Stimulated activated CD8-positive, alpha-beta memory T cell treated with anti-CD3 and anti-CD28 coated beads, Interleukin-15, amount 100 ng/mL, for 1 hour (primary cell): Measurements from ENCODE around the gene ARHGDIA.

ENCODE experiments used
- DNase-seq: peaks from one replicate; pipeline ENCODE4 v3.0.0-alpha.2; 2020; ENCODE audit warnings: low read depth

Gene ARHGDIA

GRCh38 chr17:81888105-81888987, 17.2 kb upstream of the ARHGDIA start:
- DNase-seq = no peak

- no peak for DNase-seq
Observed at GRCh38 chr17:81885869-81886548, 14.9 kb upstream of the ARHGDIA start.

- no peak for DNase-seq
Observed at GRCh38 chr17:81885454-81885853, 14.3 kb upstream of the ARHGDIA start.

- no peak for DNase-seq
Observed at GRCh38 chr17:81884968-81885367, 13.8 kb upstream of the ARHGDIA start.

- no peak for DNase-seq
Observed at GRCh38 chr17:81884520-81884919, 13.4 kb upstream of the ARHGDIA start.

GRCh38 chr17:81879121-81879520, 8.0 kb upstream of the ARHGDIA start:
- no peak for DNase-seq

GRCh38 chr17:81878294-81878693, 7.2 kb upstream of the ARHGDIA start:
- no peak for DNase-seq

GRCh38 chr17:81877569-81877968, 6.4 kb upstream of the ARHGDIA start:
- DNase-seq = no peak

GRCh38 chr17:81871387-81872230, 472 bp upstream of the ARHGDIA start:
- DNase-seq = peak; percentile 91

GRCh38 chr17:81870131-81870980, 781 bp downstream of the ARHGDIA start:
- DNase-seq = no peak

GRCh38 chr17:81869221-81870130, 1.7 kb downstream of the ARHGDIA start:
- DNase-seq = no peak

- DNase-seq = no peak
Observed at GRCh38 chr17:81868674-81869220, 2.4 kb downstream of the ARHGDIA start.

GRCh38 chr17:81867991-81868673, 3.0 kb downstream of the ARHGDIA start:
- DNase-seq = no peak

GRCh38 chr17:81867170-81867990, 3.8 kb downstream of the ARHGDIA start:
- DNase-seq = no peak

- no peak for DNase-seq
Observed at GRCh38 chr17:81866440-81867169, 4.5 kb downstream of the ARHGDIA start.

GRCh38 chr17:81865733-81866439, 5.3 kb downstream of the ARHGDIA start:
- no peak for DNase-seq

GRCh38 chr17:81865358-81865732, 5.8 kb downstream of the ARHGDIA start:
- no peak for DNase-seq
